DOHH2 (cell line): ENCODE data around the gene DNAJB7.
A peak's percentile ranks its signal among the peaks of the same experiment; 100 is the strongest.

ENCODE experiments used
- H3F3A ChIP-seq: fragments of 200-600 bp; sonication (generic), shearing (Covaris generic); 2 replicates; pipeline ENCODE4 v1.6.0; 2016; ENCODE audit warnings: antibody characterized with exemption, mild to moderate bottlenecking; ENCODE audit not compliant: control insufficient read depth, insufficient read depth
- H3K27ac ChIP-seq: fragments of 200-600 bp; sonication (generic); 2 replicates; pipeline ENCODE4 v1.5.1; 2014; ENCODE audit warnings: low read depth, mild to moderate bottlenecking, low read length, moderate library complexity
- H3K27me3 ChIP-seq: fragments of 200-600 bp; sonication (generic); 2 replicates; pipeline ENCODE4 v1.6.1; 2014; ENCODE audit warnings: mild to moderate bottlenecking, low read length, mixed read lengths; ENCODE audit not compliant: control insufficient read depth
- H3K36me3 ChIP-seq: fragments of 200-600 bp; sonication (generic); 2 replicates; pipeline ENCODE4 v1.6.1; 2014; ENCODE audit warnings: mild to moderate bottlenecking, low read length, moderate library complexity, mixed read lengths; ENCODE audit not compliant: control insufficient read depth
- H3K4me1 ChIP-seq: fragments of 200-600 bp; sonication (generic); 2 replicates; pipeline ENCODE4 v1.6.1; 2014; ENCODE audit warnings: mild to moderate bottlenecking, low read length, mixed read lengths; ENCODE audit not compliant: control insufficient read depth
- H3K4me2 ChIP-seq: fragments of 200-600 bp; sonication (generic); 2 replicates; pipeline ENCODE4 v1.6.0; 2014; ENCODE audit warnings: mild to moderate bottlenecking, low read length, moderate library complexity
- H3K4me3 ChIP-seq: fragments of 200-600 bp; sonication (generic); 2 replicates; pipeline ENCODE4 v1.5.1; 2014; ENCODE audit warnings: mild to moderate bottlenecking, low read length, mixed read lengths
- H3K79me2 ChIP-seq: fragments of 200-600 bp; sonication (generic); 2 replicates; pipeline ENCODE4 v1.6.1; 2014; ENCODE audit warnings: mild to moderate bottlenecking, low read length, mixed read lengths; ENCODE audit not compliant: control insufficient read depth
- H3K9me2 ChIP-seq: fragments of 200-600 bp; sonication (generic); replicated peaks from 2 replicates; pipeline ENCODE4 v1.6.1; 2014; ENCODE audit warnings: mild to moderate bottlenecking, low read length, mixed read lengths; ENCODE audit not compliant: control insufficient read depth
- H3K9me3 ChIP-seq: fragments of 200-600 bp; sonication (generic); 2 replicates; pipeline ENCODE4 v1.6.1; 2014; ENCODE audit warnings: antibody characterized with exemption, low read length, mixed read lengths; ENCODE audit not compliant: control insufficient read depth, insufficient read depth
- H4K20me1 ChIP-seq: fragments of 200-600 bp; sonication (generic); 2 replicates; pipeline ENCODE4 v1.6.0; 2014; ENCODE audit warnings: low read depth, mild to moderate bottlenecking, antibody characterized with exemption, low read length, moderate library complexity; ENCODE audit not compliant: control insufficient read depth, insufficient read depth
- CTCF ChIP-seq: fragments of 200-600 bp; sonication (generic); IDR thresholded peaks from one replicate; pipeline ENCODE4 v1.5.1; 2014; ENCODE audit warnings: antibody characterized with exemption, mild to moderate bottlenecking, low read depth, low read length; ENCODE audit not compliant: poor library complexity, severe bottlenecking
- EZH2phosphoT487 ChIP-seq: fragments of 200-600 bp; sonication (generic); IDR thresholded peaks from 2 replicates; pipeline ENCODE4 v1.6.1; 2017; ENCODE audit warnings: borderline replicate concordance, mild to moderate bottlenecking, antibody characterized with exemption, low read length, moderate library complexity, mixed read lengths

Gene DNAJB7

GRCh38 chr22:40818192-40818746 is 43.6 kb downstream of the DNAJB7 start:
- no peaks in the 10 kb centered on the region for H4K20me1 ChIP-seq
- TF ChIP-seq EZH2phosphoT487 (no peak), CTCF (no peak)
- peak overlapping the region; percentile 98 for H3K4me2 ChIP-seq
- H3F3A ChIP-seq, result peaks cover 20% of the 10 kb centered on the region
- peaks cover 55% of the 10 kb centered on the region for H3K79me2 ChIP-seq
- H3K27me3 ChIP-seq, result no peaks in the 10 kb centered on the region
- no peaks in the 10 kb centered on the region for H3K9me3 ChIP-seq
- H3K4me3 ChIP-seq, result peak overlapping the region; percentile 98
- H3K4me1 ChIP-seq, result peaks cover 40% of the 10 kb centered on the region
- H3K9me2 ChIP-seq, result no peaks in the 10 kb centered on the region
- peak overlapping the region; percentile 64 for H3K27ac ChIP-seq
- H3K36me3 ChIP-seq, result peaks cover 40% of the 10 kb centered on the region

GRCh38 chr22:40817737-40818136 is 44.2 kb downstream of the DNAJB7 start:
- Histone ChIP-seq H3K4me2 (peak overlapping the region; percentile 98), H3K9me2 (no peaks in the 10 kb centered on the region), H3K4me3 (peak overlapping the region; percentile 98), H3F3A (peaks cover 14% of the 10 kb centered on the region), H3K9me3 (no peaks in the 10 kb centered on the region), H3K36me3 (peaks cover 41% of the 10 kb centered on the region), H3K27ac (peak overlapping the region; percentile 64), H4K20me1 (no peaks in the 10 kb centered on the region), H3K79me2 (peaks cover 61% of the 10 kb centered on the region), H3K27me3 (no peaks in the 10 kb centered on the region), H3K4me1 (peaks cover 40% of the 10 kb centered on the region)
- no peak for TF ChIP-seq CTCF
- TF ChIP-seq EZH2phosphoT487, result no peak

- H3K9me2 ChIP-seq, result no peaks in the 10 kb centered on the region
- H3F3A ChIP-seq, result peaks cover 4% of the 10 kb centered on the region
- H3K27me3 ChIP-seq, result no peaks in the 10 kb centered on the region
- no peak overlapping the region for H3K4me3 ChIP-seq
- H3K27ac ChIP-seq, result no peak overlapping the region
- H3K79me2 ChIP-seq, result peaks cover 96% of the 10 kb centered on the region
- no peak for TF ChIP-seq EZH2phosphoT487
- peaks cover 51% of the 10 kb centered on the region for H3K36me3 ChIP-seq
- peaks cover 40% of the 10 kb centered on the region for H3K4me1 ChIP-seq
- H3K9me3 ChIP-seq, result no peaks in the 10 kb centered on the region
- H4K20me1 ChIP-seq, result no peaks in the 10 kb centered on the region
- 0 out of 2 replicates have a peak overlapping the region, but pooled peaks have one; percentile 20 for H3K4me2 ChIP-seq
Observed at GRCh38 chr22:40813912-40814315, 48.0 kb downstream of the DNAJB7 start.
